Measurements from ENCODE around the gene FSD1.
"Not testable (repeated sequence)": the region's sequence is repeated elsewhere in the genome, so short reads cannot be mapped to it uniquely, and the experiment has no call there.

Gene FSD1

DNA sequence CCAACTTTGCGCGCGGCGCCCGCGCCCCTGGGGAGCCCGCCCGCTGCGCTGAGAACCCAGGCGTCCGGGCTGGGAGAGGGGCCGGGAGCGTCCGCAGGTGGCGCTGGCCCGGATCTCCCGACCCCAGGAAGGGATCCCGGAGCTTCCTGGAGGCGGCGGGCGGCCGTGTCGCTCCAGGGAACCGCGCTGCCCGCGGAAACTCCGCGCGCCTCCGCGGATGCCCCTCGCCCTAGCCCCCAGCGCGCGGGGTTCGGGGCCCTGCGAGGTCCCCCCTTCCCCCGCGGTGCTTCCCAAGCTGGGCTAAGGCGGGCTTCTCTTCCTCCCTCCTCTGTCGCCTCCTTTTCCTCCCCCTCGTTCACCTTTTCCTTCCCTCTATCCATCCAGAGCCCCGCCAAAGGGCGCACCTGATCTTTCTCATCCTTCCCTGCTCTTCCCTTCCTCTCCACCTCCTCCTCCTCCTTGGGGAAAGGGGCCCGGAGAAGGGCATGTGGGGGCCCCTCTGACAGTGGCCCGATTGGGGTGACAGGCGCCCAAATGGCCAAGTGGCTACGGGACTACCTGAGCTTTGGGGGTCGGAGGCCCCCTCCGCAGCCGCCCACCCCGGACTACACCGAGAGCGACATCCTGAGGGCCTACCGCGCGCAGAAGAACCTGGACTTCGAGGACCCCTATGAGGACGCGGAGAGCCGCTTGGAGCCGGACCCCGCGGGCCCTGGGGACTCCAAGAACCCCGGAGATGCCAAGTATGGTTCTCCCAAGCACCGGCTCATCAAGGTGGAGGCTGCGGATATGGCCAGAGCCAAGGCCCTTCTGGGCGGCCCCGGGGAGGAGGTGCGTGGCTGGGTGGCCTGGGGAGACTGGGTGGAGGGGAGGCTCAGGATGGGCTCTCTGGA, 24.6 kb upstream of the FSD1 start:
- H2AFZ ChIP-seq (ENCODE audit: low read length), result no peak overlapping the region
- H3K27ac ChIP-seq (ENCODE audit: low read depth, low read length, poor library complexity, severe bottlenecking), result no peak overlapping the region
- no peaks in the 10 kb centered on the region for H3K9me2 ChIP-seq (ENCODE audit: low read depth, low read length)
- H3K4me2 ChIP-seq (ENCODE audit: low read length), result no peak overlapping the region
- no peaks in the 10 kb centered on the region for H3K27me3 ChIP-seq (ENCODE audit: insufficient read depth, low read length)
- no peaks in the 10 kb centered on the region for H3F3A ChIP-seq (ENCODE audit: insufficient read depth, low read length)
- no peaks in the 10 kb centered on the region for H3K9me3 ChIP-seq (ENCODE audit: low read length)
- TF ChIP-seq, protein P1, sequence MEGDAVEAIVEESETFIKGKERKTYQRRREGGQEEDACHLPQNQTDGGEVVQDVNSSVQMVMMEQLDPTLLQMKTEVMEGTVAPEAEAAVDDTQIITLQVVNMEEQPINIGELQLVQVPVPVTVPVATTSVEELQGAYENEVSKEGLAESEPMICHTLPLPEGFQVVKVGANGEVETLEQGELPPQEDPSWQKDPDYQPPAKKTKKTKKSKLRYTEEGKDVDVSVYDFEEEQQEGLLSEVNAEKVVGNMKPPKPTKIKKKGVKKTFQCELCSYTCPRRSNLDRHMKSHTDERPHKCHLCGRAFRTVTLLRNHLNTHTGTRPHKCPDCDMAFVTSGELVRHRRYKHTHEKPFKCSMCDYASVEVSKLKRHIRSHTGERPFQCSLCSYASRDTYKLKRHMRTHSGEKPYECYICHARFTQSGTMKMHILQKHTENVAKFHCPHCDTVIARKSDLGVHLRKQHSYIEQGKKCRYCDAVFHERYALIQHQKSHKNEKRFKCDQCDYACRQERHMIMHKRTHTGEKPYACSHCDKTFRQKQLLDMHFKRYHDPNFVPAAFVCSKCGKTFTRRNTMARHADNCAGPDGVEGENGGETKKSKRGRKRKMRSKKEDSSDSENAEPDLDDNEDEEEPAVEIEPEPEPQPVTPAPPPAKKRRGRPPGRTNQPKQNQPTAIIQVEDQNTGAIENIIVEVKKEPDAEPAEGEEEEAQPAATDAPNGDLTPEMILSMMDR (IDR thresholded peaks at IDR 0.05; ENCODE audit: low read length), result no peak
- no peak for TF ChIP-seq EZH2 (IDR thresholded peaks at IDR 0.05; ENCODE audit: borderline replicate concordance, low read length)
- no peaks in the 10 kb centered on the region for H3K79me2 ChIP-seq (ENCODE audit: insufficient read depth, low read length)
- H3K4me1 ChIP-seq (ENCODE audit: insufficient read depth, low read length, severe bottlenecking), result no peaks in the 10 kb centered on the region
- H4K20me1 ChIP-seq (ENCODE audit: insufficient read depth, low read length), result no peaks in the 10 kb centered on the region
- H3K4me3 ChIP-seq (ENCODE audit: low read depth, low read length, poor library complexity, severe bottlenecking), result no peak overlapping the region
- no peak overlapping the region for H3K9ac ChIP-seq (ENCODE audit: low read length)
- no peaks in the 10 kb centered on the region for H3K36me3 ChIP-seq (ENCODE audit: insufficient read depth, low read length)

DNA sequence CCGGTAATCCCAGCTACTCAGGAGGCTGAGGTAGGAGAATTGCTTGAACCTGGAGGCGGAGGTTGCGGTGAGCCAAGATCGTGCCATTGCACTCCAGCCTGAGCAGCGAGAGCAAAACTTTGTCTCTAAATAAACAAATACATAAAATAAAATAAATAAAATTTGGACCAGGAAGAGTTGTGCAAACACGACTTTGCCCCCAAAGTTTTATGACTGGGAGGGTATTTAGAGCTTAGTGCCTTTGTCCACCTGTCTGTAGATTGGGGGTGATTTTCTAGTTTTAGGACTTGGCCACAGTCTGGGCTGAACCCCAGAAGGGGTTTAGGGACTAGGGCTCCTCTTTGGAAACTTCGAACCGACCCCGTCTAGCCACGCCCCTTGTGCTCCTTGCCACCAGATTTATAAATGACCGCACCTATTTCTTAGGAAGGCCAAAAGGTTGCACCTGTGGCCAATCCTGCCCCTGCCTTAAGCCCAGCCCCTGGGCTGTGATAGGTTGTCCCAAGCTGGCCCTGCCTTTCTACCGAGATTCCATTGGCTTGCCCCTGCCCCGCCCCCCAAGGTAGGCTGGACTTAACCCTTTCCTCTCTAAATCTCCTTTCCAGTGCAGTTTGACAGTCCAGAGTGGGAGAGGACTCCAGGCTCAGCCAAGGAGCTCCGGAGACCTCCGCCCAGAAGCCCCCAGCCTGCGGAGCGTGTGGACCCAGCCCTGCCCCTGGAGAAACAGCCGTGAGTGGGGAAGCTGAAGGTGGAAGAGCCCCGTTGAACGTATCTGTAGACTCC, 20.0 kb upstream of the FSD1 start:
- no peak for TF ChIP-seq EZH2 (IDR thresholded peaks at IDR 0.05; ENCODE audit: borderline replicate concordance, low read length)
- TF ChIP-seq, protein P1 (IDR thresholded peaks at IDR 0.05; ENCODE audit: low read length), result no peak
- H3K9me2 ChIP-seq (ENCODE audit: low read depth, low read length), result no peaks in the 10 kb centered on the region
- H3K4me3 ChIP-seq (ENCODE audit: low read depth, low read length, poor library complexity, severe bottlenecking), result no peak overlapping the region
- H4K20me1 ChIP-seq (ENCODE audit: insufficient read depth, low read length), result no peaks in the 10 kb centered on the region
- H3K9ac ChIP-seq (ENCODE audit: low read length), result no peak overlapping the region
- H3K9me3 ChIP-seq (ENCODE audit: low read length), result no peaks in the 10 kb centered on the region
- H3K4me2 ChIP-seq (ENCODE audit: low read length), result no peak overlapping the region
- no peaks in the 10 kb centered on the region for H3K79me2 ChIP-seq (ENCODE audit: insufficient read depth, low read length)
- no peak overlapping the region for H3K27ac ChIP-seq (ENCODE audit: low read depth, low read length, poor library complexity, severe bottlenecking)
- no peaks in the 10 kb centered on the region for H3K27me3 ChIP-seq (ENCODE audit: insufficient read depth, low read length)
- no peaks in the 10 kb centered on the region for H3K4me1 ChIP-seq (ENCODE audit: insufficient read depth, low read length, severe bottlenecking)
- no peak overlapping the region for H2AFZ ChIP-seq (ENCODE audit: low read length)
- no peaks in the 10 kb centered on the region for H3F3A ChIP-seq (ENCODE audit: insufficient read depth, low read length)
- no peaks in the 10 kb centered on the region for H3K36me3 ChIP-seq (ENCODE audit: insufficient read depth, low read length)

DNA sequence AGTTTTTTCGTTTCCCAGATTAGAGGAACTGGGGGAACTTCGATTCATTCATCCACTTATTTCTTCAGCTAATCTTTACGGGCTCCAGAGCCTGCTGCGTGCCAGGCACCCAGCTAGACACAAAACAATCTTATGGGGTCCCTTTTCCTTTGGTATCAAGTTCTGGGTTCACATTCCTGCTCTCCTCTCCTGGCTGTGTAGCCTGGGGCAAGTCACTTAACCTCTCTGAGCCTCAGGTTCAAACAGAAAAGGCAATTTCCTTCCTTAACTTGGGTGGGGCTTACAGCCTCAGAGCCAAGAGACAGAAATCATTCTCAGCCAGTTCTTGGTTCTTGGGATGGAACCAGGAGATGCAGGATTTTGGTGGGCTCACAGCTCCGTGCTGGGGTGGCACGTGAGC, 19.4 kb upstream of the FSD1 start:
- Histone ChIP-seq H3K27me3 (ENCODE audit: insufficient read depth, low read length) (no peaks in the 10 kb centered on the region), H3K9me2 (ENCODE audit: low read depth, low read length) (no peaks in the 10 kb centered on the region), H3K36me3 (ENCODE audit: insufficient read depth, low read length) (no peaks in the 10 kb centered on the region), H3K4me3 (ENCODE audit: low read depth, low read length, poor library complexity, severe bottlenecking) (no peak overlapping the region), H2AFZ (ENCODE audit: low read length) (no peak overlapping the region), H3K4me1 (ENCODE audit: insufficient read depth, low read length, severe bottlenecking) (no peaks in the 10 kb centered on the region), H3K27ac (ENCODE audit: low read depth, low read length, poor library complexity, severe bottlenecking) (no peak overlapping the region), H3K9ac (ENCODE audit: low read length) (no peak overlapping the region), H3K9me3 (ENCODE audit: low read length) (no peaks in the 10 kb centered on the region), H3F3A (ENCODE audit: insufficient read depth, low read length) (no peaks in the 10 kb centered on the region), H3K79me2 (ENCODE audit: insufficient read depth, low read length) (no peaks in the 10 kb centered on the region), H3K4me2 (ENCODE audit: low read length) (no peak overlapping the region), H4K20me1 (ENCODE audit: insufficient read depth, low read length) (no peaks in the 10 kb centered on the region)
- TF ChIP-seq, protein P1 (IDR thresholded peaks at IDR 0.05; ENCODE audit: low read length), result no peak
- TF ChIP-seq EZH2 (IDR thresholded peaks at IDR 0.05; ENCODE audit: borderline replicate concordance, low read length), result no peak

DNA sequence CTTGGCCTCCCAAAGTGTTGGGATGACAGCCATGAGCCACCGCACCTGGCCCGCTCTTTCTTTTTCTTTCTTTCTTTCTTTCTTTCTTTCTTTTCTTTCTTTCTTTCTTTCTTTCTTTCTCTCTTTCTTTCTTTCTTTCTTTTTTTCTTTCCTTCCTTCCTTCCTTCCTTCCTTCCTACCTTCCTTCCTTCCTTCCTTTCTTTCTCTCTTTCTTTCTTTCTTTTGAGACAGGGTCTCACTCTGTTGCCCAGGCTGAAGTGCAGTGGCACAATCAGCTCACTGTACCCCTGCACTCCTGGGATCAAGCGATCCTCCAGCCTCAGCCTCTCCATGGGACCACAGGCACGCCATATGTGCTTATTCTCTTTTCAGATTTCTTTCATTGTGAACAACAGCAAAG, 18.3 kb upstream of the FSD1 start:
- H2AFZ ChIP-seq (ENCODE audit: low read length); H3K27ac ChIP-seq (ENCODE audit: low read depth, low read length, poor library complexity, severe bottlenecking); H3K9ac ChIP-seq (ENCODE audit: low read length); H3K9me3 ChIP-seq (ENCODE audit: low read length); H3K4me2 ChIP-seq (ENCODE audit: low read length); H3K9me2 ChIP-seq (ENCODE audit: low read depth, low read length); H3K79me2 ChIP-seq (ENCODE audit: insufficient read depth, low read length); H3F3A ChIP-seq (ENCODE audit: insufficient read depth, low read length); H3K4me1 ChIP-seq (ENCODE audit: insufficient read depth, low read length, severe bottlenecking); H4K20me1 ChIP-seq (ENCODE audit: insufficient read depth, low read length); H3K36me3 ChIP-seq (ENCODE audit: insufficient read depth, low read length); H3K4me3 ChIP-seq (ENCODE audit: low read depth, low read length, poor library complexity, severe bottlenecking); H3K27me3 ChIP-seq (ENCODE audit: insufficient read depth, low read length): not testable (repeated sequence)

Measured in OCI-LY1 (cell line).